Urothelium cell line (cell line): ENCODE measurements around the gene DSCAML1.

Experiments used
- DNase-seq: peaks from one replicate; pipeline ENCODE4 v3.0.0; 2011; ENCODE audit warnings: low spot score, mixed read lengths
- FAIRE-seq: peaks from 2 replicates; lab custom pipeline; 2011; peaks lifted over from hg19 to GRCh38; lab: Jason Lieb, UNC

The DSCAML1 gene

GRCh38 chr11:117671370-117671769 lies 125.6 kb downstream of the DSCAML1 start:
- FAIRE-seq (no peak), DNase-seq (no peak)

- DNase-seq (no peak), FAIRE-seq (no peak)
Observed at GRCh38 chr11:117670924-117671323, 126.1 kb downstream of the DSCAML1 start.

DNA sequence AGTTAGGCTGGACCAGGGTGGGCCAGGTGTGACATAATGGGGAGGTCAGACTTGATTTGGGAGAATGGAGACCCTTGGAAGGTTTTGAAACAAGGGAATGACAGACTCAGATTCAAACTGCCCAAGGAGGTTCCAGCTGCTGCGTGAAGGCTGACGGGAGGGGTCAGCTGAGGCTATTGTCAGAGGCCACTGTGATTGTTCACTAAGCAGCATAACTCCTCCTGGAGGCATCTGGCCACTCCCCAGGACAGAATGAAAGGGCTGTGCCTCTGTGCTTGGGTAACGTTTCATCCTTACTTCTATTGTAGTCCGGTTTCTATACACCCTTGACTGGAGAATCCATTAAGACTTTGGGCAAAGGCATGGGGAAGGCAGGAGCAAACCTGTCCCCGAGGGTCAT lies 126.6 kb downstream of the DSCAML1 start:
- no peak for DNase-seq

GRCh38 chr11:117669616-117670015 lies 127.4 kb downstream of the DSCAML1 start:
- FAIRE-seq (no peak), DNase-seq (no peak)

More for the DNA sequence above, 126.6 kb downstream of the DSCAML1 start:
- no peak for FAIRE-seq

DNA sequence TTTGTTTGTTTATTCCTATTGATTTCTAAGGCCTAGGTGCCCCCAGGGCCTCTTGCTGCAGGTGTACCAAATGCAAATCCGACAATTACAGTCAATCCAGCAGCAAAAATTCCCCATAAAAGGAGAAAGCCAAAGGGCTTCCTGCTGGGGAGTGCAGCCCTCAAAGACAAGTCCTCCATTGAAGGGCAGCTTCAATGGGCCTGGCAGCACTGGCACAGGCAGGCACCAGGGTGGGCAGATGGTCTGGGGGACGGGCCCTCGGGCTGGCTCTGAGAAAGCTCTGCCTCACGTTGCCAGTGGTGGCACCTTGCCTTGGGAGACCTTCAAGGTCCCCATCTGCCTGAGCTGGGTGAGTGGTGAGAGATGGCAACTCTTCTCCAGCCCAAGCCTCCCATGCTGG lies 128.0 kb downstream of the DSCAML1 start:
- no peak for DNase-seq
- no peak for FAIRE-seq

DNA sequence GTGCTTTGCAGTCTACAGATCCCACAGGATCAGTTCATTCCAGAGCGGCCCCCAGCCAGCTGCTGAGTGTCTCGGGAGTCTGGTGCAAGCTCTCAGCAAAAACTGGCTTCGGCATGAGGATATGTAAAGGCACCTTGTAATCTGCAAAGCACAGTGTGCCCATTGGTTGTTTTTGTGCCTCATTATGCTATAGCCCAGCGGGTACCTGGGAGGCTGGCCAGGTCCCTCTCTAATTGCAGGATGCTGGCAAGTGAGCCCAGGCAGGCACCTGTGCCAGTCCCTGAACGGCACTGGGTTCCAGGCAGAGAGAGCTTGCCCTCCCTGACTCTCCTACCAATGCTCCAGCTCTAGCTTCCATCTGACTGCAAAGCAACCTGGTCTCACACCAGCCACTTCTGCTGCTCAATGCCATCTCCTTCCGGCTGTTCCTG lies 128.7 kb downstream of the DSCAML1 start:
- DNase-seq (no peak), FAIRE-seq (no peak)

DNA sequence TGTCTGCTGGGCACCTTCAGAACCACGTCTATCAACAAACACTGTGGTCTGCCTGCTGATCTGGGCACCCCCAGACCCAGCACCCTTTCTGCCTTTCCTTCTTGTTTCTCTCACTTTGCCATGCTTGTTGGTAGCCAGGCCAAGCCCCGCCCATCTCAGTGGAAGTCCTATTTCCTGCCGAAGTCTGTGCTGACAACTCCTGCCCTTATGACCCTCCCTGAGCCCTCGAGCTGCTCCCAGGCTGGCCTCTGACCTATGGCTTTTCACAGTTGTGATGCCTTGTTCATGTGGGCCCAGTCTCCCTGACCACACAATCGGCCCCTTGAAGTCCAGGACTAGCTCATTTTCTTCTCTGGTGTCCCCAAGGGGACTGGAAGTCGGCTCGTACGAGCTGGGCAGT lies 132.1 kb downstream of the DSCAML1 start:
- DNase-seq (no peak), FAIRE-seq (no peak)

GRCh38 chr11:117663821-117664220 lies 133.2 kb downstream of the DSCAML1 start:
- no peak for FAIRE-seq
- no peak for DNase-seq

DNA sequence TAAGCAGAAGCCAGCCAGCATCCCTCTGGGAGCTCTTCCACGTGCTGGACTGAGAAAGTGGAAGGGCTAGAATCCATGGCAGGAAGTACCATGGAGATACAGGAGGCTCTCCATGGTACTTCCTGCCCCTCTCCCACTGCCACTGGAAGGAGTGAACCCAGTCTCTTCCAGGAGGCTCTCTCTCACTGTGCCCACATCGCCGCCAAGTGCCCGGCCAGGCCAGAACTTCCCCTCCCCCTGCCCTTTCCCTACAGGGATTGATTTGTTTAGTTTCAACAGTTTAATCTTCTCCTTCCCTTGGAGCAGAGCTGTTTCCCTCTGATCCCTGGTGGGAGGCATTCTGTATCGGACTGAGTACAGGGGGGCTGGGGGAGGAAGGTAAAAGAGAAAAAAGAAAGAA lies 133.6 kb downstream of the DSCAML1 start:
- DNase-seq (no peak), FAIRE-seq (no peak)

GRCh38 chr11:117662671-117663269 lies 134.2 kb downstream of the DSCAML1 start:
- FAIRE-seq: no peak

GRCh38 chr11:117662255-117662654 lies 134.8 kb downstream of the DSCAML1 start:
- DNase-seq (no peak), FAIRE-seq (no peak)

More at GRCh38 chr11:117662671-117663269, 134.2 kb downstream of the DSCAML1 start:
- no peak for DNase-seq

DNA sequence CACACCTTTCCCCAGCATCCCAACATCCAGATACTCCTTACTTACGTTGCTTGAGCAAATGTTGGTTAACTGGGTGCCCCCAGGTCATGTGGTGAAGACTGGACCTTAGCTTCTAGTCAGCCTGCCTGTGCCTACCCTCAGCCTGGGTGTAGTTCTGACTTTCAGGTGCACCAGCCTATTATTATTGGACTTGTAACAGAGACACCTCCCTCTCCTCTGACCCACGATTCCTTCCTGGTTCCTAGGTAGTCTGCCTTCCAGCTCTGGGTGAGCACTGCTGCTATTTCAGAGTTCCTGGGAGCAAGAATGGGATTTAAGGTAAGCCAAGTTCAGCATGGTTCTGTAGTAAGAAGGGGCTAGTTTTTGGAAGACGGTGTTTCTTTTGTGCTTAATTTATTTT lies 138.2 kb downstream of the DSCAML1 start:
- DNase-seq (no peak), FAIRE-seq (no peak)

- no peak for FAIRE-seq
- DNase-seq: no peak
Observed at GRCh38 chr11:117657794-117658193, 139.2 kb downstream of the DSCAML1 start.

GRCh38 chr11:117654281-117655255 lies 142.4 kb downstream of the DSCAML1 start:
- FAIRE-seq (no peak), DNase-seq (no peak)

DNA sequence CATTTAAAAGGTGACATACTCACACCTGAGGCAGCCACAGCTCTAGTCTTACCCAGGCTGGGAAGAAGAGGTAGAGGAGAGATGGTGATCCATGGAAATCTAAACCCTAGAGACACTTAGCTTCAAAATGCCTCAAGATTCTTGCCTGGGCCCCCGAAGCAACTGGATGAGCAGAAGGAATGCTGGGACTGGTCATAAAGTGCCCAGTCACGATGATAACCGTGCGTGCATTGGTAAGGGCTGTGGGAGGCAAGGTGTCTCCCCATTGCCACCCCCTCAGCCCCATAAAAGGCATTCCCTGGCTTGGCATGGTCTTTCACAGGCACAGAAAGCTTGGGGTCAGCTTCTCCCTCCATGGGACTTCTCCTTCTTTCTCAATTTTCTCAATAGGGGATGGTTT lies 144.5 kb downstream of the DSCAML1 start:
- DNase-seq (no peak), FAIRE-seq (no peak)

DNA sequence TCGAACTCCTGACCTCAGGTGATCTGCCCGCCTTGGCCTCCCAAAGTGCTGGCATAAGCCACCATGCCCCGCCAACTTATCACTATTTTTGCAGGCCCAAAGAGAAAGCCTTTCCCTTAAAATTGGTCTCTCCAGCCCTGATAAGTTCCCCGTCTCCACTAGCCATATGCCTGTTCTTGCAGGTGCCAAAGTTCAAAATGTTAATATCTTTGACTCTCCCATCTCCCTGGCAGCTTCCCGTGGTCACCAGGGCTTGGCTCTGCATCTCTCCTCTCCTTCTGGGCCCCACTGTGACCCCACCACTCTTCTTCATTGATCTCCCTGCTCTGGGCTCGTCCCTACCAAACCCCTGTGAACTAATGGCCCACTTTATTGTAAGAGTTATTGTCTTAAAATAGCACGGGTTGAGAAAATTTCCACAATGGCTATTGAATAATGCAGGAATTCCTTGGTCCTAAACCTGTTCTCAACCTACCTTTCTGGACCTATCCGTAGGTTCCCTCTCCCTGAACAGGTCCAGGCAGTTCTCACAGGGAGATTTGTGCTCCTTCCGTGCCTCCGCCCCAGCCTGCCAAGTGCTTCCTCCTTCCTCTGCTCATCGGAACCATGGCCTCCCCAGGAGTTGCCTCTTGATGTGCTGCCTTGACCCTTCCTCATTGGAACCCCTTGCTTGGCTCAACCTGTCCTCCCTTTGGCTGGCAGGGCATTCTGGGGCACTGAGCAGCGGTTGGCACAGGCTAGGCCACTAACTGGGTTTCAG lies 147.5 kb downstream of the DSCAML1 start:
- DNase-seq (no peak), FAIRE-seq (no peak)

GRCh38 chr11:117647872-117648271 lies 149.1 kb downstream of the DSCAML1 start:
- DNase-seq (no peak), FAIRE-seq (no peak)

GRCh38 chr11:117647207-117647606 lies 149.8 kb downstream of the DSCAML1 start:
- DNase-seq: no peak
- no peak for FAIRE-seq

DNA sequence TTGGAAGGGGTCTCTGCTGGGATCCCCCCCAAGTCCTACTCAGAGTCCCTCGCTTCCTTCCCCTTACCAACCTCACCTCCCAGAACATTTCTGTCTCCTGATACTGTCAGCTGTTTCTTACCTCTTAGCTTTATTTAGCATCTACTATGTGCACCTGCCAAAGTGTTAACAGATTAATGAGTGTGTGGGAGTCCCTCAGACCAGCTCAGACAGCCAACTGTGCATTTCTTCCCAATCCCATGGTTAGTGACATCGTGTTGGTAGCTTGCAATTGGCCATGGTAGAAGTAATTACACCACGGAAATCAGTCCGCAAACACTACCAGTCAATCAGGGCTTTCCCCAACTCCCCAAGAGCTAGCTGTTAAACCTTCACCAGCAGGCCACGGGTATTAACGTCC lies 150.6 kb downstream of the DSCAML1 start:
- DNase-seq (no peak), FAIRE-seq (no peak)

DNA sequence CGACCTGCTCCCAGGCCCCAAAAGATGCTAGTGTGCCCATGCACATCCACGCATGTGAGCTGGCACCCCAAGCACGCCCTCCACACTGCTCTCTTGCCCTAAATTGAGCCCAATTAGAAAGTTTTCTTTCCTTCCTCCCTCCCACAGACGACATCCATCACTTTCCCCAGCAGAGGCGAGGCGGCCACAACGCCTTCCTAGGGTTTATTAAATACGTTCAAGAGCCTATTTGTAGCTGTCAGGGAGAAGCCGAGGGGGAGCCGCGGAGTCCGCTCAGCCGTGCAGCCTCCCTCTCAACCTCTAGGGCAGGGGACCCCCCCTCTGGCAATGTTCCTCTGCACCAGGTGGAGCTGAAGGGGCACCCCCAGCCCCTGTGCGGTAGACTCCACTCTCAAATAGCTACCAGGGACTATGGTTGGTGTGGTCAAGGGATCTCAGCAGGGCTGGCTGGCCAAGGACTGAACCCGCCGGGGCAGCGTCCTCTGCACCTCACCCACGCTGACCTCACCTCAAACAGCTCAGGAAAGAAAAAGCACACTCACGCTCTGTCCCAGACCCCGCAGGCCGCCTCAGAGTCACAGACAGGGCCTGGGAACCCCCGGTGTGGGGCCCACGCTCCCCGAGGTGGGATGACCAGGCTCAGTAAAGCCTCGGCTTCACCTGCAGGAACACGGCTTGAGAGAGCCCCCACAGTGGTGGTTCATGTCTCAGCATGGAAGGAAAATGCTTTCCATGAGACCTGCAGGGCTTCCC lies 152.4 kb downstream of the DSCAML1 start:
- DNase-seq (no peak), FAIRE-seq (no peak)
